AG08396 (cell line): ENCODE data around the gene BMERB1.
"Not testable (repeated sequence)": the region's sequence is repeated elsewhere in the genome, so short reads cannot be mapped to it uniquely, and the experiment has no call there.

Source experiments
- DNase-seq: peaks from one replicate; pipeline ENCODE4 v3.0.0; 2012; ENCODE audit warnings: low spot score, mixed read lengths

Gene BMERB1

DNA sequence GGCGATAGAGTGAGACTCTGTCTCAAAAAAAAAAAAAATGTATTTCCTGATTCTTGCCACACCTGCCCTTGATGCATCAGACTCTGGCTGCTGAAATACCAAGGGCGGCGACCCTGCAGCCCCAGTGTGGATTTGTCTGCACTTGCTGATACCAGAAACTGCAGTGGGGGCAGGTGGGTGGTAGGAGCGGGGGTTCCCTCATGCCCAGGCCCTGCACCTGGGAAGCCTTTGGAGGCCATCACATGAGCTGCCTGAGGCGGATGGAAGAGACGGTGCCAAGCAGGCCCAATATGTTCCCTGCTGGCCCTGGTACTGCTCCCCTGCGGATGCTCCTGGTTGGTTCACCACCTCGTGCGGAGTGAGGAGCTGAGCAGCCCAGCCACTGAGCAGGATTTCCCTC, 157.9 kb downstream of the BMERB1 start:
- DNase-seq: no peak

DNA sequence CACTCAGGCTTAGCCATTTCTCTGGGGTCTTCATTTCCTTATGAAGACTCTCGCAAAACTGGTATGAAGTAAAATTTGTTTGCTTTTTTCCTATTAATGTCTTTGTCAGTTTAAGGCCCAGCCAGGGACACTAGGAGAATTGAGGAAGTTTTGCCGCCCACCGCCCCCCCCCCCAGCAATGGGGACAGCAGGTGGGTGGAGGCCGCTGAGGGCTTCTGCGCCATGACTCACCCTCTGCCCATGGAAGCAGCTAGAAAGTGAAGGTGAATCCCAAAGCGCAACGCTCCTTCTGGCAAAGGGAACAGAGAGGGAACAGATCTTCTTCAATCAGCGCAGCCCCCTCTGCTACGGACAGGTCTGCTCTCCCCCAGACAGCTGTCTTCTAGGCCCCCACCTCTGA, 158.8 kb downstream of the BMERB1 start:
- DNase-seq: no peak

DNA sequence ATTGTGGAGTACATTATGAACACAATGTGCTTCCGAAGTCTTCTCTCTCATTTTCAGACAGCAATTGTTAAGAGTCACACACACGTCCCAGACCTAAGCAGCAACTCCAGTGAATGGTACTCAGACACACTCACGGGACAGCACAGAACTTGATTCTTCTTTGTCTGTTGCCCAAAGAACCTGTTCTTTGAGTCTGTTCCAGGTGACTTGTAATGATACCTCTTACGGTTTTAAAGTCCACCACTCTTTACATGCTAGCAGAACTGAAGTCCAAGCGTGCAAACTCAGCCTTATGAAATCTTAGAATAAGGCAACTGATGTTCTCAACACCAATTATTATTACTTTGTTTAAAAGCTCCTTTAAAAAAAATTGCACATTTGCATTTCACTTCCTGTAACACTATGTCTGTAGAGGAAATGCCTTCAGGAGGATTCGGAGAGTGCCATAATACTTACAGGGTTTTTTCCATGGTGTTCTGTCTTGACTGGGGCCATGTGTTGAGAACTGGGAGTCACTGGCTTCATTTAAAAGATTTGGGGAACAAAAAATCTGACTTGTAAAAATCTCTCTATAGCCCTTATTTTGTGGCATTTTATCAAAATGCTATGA, 160.4 kb downstream of the BMERB1 start:
- DNase-seq: no peak

DNA sequence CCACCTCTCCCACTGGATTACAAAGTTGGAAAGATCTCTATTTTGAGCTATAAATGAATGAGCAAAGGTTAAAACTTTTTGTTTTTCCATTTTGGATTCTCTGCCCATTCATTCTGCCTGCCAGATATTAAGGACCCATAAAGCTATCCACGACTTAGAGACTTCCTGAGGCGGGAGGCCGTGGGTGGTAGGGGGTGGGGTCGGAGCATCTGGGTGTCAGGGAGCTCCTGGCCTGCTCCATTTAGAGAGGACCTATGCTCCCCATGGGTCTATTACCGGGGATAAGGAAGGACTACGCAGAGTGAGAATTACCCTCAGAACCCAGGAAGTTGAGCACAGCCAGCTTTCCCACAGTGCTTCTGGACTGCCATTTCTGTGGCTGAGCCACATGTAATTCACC, 162.7 kb downstream of the BMERB1 start:
- no peak for DNase-seq

DNA sequence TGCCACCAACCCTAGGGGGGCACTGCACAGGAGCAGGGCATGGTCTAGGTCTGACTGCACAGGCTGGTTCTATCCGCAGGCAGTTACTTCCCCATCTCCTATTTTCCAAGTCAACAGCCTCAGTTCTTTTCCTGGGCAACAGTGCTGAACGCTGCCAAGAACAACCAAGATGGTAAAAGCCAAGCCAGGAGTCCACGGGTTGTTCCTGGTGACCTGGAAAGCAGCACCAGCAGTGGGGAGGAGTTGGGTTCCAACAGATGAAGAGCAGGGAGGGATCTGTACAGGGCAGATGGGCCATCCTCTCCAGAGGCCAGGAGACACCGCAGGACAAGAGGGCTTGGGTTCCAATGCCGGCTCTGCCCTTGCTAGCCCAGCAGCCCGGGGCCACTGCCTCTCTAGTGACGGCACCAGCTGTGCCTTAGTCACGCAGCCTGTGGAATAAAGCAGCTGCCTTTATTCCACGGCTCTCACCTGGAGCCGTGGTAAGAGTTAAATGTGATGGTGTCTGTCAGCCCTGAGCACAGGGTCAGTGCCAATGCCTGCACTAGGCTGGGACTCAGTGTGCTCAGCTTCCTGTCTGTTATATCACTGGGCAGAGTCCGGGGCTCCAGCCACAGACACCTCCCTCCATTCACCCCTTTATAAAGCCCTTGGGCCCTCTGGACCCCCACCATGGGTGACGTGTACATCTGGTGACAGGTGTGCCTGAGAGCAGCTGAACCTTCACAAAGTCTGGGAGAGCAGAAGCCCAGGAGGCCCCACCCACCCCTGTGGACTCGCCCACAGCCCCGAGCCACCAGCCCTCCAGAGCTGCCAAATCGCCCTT, 163.6 kb downstream of the BMERB1 start:
- no peak for DNase-seq

DNA sequence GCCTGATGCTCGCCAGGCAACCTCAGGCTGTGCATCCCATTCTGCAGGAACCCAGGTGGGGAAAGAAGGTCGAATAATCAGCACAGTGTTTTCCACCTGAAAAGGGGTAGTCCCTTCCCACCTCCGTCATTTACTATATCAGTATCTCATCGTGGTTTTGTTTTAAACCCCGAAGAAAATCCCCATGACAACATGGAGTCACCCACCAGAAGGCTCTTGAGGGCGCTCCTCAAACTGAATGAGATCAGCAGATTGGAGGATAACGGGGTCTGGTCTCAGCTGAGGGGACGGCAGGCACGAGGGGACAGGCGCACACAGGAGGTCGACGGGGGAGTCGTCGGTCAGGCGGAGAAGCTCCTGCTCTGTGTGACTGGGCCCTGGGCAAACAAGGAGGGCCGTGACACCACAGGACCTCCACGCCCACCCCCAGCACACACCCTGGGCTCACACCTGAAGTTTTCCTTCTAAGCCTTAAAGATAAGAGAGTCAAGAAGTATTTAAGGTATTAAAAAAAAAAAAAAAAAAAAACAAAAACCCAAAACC, 164.3 kb downstream of the BMERB1 start:
- DNase-seq: no peak

DNA sequence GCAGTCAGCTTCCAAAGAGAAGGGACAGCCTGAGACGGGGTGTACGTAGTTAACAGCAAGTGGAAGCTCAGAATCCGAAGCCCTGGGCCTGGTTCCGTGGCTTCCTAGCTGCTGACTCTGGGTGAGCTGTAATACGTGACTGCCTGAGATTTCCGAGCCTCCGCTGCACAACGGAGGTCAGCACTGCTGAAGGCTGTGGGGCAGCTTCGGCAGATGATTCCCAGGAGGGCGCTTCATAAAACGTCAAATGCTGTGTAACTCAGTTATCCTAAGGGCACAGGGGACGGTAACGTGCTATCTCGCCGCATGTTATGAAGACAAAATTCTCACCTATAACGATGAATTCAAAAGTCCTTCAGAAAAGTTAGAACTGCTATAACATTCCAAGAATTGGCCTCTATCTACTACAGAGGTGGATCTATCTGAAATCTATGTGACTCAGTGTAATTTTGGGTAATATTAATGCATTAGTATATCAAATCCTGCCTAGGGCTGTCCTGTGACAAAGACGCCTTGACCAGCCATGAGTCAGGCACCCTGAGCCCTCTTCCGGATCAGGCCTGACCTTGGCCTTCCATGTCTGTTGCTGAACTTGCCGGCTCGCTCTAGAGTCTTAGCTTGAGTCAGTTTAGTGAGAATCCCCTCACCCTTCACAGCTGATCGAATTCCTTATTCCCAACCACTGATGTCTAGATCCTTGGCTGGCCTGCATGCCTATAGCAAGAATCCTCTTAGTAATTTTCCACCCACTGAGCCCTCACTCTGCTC, 165.1 kb downstream of the BMERB1 start:
- no peak for DNase-seq

DNA sequence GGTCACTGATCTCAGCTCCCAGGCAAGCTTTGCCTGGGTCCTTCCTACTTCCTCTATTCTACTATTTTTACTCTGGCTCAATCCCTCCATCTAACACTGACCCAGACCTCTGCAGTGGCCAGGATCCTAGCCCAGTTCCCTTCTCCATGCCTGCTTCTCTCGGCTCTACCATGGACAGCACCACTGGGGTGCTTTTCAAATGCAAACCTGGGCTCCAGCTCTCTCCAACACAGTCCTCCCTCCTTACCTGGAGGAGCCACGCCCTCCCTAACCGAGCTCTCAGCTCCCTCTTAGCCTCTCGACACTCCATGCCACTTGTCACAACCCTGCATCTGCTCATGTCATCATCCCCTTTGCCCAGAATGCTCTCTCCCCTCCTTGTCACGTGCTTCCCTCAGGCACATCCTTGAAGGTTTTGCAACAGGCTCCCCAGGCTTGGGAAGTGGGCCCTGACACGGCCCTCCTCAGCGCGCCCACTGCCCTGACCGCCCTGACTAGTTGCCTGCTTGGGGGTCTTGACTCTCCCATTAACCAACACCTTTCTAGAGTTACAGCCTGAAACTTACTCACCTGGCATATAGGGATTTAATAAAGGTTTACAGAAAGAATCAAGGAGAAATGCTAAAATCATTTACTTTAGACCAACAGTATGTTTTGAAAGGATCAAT, 167.0 kb downstream of the BMERB1 start:
- no peak for DNase-seq

DNA sequence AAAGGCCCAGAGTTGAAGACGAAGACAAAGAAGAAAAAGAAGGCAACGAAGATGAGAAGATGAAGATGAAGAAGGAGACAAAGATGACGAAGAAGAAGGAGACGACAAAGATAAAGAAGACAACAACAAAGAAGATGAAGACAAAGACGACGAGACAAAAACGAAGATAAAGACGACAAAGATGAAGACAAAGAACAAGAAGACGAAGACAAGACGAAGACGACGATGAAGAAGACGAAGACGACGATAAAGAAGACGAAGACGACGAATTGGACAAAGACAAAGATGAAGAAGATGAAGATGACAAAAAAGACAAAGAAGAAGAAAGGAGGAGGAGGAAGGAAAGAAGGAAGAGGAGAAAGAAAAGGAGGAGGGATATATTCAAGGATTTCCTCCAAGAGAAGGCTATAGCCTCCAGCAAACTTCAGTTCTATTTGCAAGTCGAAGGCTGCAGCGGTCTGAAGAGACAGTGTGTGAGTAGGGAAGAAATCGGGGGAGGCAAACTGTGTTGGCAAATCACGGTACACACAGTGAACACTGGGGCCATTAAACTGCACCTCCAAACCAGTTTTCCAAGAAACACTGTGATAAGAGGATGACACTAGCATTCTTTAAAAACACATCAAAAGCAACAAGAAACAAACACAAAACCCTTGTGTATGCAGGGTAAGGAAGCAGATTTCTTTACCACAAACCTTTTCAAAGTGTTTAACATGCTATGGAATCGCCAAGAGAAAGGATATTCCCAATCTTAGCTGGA, 168.1 kb downstream of the BMERB1 start:
- DNase-seq: no peak

DNA sequence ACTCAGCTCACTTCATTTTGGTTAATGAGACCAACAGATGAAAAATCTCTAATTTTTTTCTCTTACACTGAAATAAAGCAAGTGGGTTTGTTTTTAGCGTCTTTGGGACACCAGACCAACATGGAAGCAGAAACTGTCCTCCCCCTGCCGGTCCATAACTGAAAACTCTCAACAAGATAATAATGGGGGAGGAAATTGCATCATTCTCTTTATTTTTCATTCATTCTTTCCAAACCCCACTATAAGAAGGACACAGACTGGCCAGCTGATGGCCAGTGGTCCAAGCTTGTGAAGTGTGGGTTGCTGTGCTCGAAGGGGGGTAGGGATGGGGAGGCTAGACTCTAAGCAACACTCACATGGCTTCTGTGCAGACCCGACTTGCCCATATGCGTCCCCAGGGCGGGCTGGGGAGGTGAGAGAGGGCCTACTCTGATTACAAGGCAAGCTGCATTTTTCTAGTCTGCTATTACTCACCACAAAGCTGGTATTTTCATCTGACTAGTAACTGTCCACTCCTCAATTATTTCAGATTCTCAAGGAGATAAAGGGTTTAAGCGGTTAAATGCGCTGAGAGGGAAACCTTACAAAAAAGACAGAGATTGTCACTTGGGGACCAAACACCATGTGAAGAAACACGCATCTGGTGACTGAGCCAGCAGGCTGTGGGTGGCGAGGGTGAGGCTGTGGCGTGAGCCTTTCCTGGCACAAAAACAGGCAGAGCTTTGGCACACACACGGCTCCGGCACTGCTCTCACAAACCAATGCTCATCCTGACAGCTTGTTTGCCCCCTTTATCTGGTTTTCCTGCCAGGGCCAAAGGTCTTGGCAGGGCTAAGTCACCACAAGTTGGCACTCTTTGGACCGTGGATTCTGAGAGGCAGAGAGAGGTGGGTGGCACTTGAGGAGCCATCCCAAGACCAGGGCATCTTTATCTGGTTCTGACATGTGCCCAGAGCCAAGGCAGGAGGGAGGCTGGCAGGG, 170.4 kb downstream of the BMERB1 start:
- no peak for DNase-seq

DNA sequence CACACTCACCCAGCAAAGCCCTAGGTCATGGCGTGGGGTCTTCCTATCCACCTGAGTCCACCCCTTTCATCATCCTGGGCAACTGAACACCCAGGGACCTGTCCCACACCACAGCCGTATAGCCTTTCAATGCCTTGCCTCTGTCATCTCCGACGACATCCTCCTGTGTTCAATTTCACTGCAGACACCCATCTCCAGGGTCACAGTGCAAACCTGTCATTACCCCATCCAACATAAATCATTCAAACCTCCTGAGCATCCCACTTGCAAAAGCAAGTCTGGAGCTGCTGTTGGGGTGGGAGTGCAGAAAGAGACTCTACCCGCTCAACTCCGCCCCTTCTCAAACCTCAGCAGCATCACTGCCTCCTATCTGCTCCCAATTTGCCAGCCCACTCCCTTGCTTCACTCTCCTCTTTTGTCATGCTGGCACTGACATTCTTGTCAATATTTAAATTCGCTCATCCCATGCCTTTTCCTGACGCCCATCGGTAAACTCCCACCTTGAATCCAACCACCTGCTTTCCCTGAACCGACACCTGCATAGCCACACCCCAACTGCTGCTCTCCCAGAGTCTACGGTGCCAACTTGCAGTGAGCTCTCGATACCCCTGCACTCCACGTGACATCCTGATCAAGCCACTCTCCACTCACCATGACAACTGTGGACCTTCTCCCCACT, 171.6 kb downstream of the BMERB1 start:
- DNase-seq: no peak

DNA sequence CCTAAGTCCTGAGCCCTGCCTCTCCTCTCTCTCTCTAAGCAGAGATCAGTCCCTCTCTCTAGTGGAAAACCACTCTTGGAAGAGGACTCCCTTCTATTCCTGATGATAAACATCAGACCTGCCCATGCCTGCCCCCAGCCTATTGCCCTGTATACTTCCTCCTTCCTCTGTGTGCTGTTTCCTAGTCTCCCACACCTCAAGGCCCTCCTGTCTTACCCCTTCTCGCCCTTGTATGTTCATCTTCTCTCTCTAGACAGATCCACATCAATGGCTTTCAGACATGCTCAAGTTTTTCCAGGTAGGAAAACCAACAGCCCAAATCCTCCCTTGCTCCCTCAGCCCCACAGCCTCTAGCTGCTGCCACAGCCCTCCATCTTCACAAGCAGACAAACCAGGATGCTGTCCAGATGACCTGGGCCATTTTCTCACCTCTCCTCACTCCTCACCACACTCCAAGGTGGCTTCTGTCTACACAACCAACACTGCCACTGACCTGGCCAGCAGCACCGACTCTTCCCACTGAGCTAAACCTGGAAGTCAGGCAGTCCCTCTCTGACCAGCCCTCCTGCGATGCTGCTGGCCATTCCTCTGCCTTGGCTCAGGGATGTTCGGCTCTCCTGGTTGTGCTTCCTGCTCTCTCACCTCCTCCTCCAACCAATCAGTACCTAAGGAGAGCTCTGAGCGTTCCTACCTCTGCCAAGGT, 172.3 kb downstream of the BMERB1 start:
- DNase-seq: no peak

DNA sequence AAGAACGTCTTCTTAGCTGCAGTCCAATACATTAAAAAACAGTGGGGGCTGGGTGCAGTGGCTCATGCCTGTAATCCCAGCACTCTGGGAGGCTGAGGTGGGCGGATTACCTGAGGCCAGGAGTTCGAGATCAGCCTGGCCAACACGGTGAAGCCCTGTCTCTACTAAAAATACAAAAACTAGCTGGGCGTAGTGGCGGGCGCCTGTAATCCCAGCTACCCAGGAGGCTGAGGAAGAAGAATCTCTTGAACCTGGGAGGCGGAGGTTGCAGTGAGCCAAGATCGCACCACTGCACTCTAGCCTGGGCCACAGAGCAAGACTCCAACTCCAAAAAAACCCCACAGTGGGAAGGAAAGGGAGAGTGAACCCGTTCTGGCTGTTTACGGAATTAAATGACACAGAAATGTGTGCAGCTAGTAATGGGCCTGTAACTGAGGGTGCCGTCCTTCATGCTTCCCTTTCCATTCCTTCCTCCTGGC, 172.9 kb downstream of the BMERB1 start:
- not testable (repeated sequence) for DNase-seq

DNA sequence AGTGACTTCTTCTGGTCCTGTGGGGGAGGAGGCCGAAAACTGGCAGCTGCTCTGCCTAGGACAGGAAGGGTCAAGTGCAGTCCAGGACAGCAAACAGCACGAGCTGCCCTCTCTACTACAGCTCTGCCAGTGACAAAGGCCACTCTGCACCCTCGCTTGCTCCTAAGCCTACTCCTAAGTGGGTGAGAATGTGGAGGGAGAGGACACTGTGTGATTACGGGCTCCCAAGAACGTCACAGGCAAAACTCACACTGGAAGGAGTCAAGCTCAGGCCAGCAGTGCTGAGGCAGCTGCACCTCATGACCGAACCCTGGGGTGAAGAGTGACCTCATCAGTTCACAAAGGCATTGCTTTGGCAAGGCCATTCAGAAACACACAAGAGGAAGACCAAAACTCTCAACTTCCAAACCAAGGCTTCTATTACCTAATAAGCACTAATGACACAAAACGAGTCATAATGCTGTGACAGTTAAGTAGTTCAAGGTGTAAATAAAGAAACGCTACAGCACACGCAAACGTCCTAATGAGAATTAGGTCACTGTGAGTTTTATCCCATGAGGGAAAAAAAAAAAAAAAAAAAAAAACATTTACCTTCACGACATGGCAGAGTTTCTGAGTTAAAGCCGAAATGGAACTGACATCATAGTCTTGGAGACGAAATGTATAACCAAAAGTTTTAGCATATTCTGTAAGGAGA, 173.5 kb downstream of the BMERB1 start:
- DNase-seq: peak; percentile 57

DNA sequence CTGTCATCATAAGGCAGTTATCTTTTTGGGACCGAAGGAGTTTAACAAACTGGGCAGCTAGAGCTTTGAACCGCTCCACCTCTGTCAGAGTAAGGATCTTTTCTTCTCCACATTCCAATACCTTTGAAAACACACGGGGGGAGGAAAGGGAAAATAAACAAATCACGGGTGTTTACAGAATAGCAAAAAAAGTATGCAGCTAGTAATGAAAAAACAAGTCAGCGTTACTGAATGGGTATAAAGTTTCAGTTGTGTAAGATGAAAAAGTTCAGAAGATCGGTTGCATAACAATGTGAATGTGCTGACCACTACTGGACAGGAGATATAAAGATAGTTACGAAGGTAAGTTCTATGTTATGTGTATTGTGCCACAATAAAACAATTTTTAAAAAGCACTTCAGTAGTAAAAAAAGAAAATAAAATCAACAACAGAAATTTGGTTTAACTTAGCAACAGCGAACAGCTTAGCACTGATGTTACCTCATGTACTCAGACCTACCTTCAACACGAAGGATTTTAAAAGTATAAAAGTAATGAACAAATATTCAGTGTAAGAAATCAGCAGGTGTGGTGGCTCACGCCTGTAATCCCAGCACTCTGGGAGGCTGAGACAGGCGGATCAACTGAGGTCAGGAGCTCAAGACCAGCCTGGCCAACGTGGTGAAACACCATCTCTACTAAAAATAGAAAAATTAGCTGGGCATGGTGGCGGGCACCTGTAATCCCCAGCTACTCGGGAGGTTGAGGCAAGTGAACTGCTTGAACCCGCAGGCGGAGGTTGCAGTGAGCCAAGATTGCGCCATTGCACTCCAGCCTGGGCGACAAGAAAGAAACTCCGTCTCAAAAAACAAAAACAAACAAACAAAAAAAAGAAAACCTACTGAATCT, 174.3 kb downstream of the BMERB1 start:
- no peak for DNase-seq

DNA sequence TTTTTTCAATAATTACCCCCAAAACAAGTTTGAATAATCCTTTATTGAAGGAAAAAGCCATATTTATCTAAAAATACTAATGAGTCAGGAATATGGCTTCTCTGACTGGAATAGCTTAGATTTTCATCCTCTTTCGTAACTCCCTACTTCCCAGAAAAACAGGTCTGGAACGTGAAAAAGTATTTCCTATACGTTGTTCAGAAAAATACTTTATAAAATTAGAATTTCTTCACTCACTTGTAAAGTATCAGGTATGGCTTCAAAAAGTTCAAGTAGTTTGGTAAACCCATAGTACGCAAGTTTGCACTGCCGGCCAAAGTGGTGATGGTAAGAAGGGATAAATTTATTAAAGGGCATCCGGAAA, 174.9 kb downstream of the BMERB1 start:
- no peak for DNase-seq

DNA sequence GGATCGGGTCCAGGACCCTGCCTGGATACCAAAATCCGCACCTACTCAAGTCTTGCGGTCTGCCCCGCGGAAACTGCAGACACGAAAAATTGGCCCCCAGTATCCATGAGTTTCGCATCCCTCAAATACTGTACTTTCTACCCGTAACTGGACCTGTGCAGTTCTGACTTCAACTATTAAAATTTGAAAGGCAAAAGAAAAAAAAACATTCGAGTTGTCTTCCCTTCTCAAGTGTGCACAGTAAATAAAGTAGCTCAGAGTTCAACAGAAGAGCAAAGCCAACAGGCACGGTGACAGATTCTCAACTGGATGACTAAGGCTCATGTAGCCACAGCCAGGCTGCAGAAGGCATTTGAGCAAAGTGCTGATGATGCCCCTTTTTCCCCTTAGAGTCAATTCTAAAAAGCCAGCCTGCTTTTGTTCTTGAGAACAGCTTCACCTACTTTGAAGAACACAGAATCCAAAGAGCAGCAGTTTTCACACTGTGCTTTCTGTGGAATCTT, 176.0 kb downstream of the BMERB1 start:
- no peak for DNase-seq
